A549 (cell line): Measurements from ENCODE around the gene TRMT11. TPM values are rescaled to one million over a fixed set of nuclear protein-coding genes. Genes with fewer than 3 reads are reported as not detected.

Experiments
- ATAC-seq, 2 experiments: fragments of 200-7000 bp in 1 of 2; fragments of >200 bp in 1 of 2; cut with Nextera tagmentation in 1 of 2; cut with Tn5 transposase in 1 of 2; 3 replicates each; pipeline versions ENCODE4 v1.8.0 to v1.9.1; 2018 to 2020; ENCODE audit warnings: mild to moderate bottlenecking in 1 of 2, moderate library complexity in 1 of 2
- CTCF ChIA-PET: fragments of 300-600 bp; sonication (Branson Sonifier 250); formaldehyde crosslinking; extraction: SDS; loops from one replicate; lab custom pipeline; 2021; ENCODE audit warnings: antibody characterized with exemption, inconsistent platforms; lab: Yijun Ruan, JAX
- POLR2A ChIA-PET: fragments of 350-600 bp; formaldehyde crosslinking; extraction: SDS; loops from one replicate; lab custom pipeline; 2021; ENCODE audit warnings: antibody characterized with exemption, inconsistent platforms; lab: Yijun Ruan, JAX
- DNase-seq, 2 experiments: peaks; one replicate each; pipeline versions ENCODE4 v3.0.0 to v3.0.0-alpha.2; 2011 to 2016; ENCODE audit warnings: low read depth in 1 of 2, low spot score in 1 of 2
- FAIRE-seq: peaks from 2 replicates; lab custom pipeline; 2011; peaks lifted over from hg19 to GRCh38; lab: Jason Lieb, UNC
- H3K27ac ChIP-seq, 2 experiments: fragments of >200 bp; sonication (Bioruptor Twin); formaldehyde crosslinking; 3 replicates each; pipeline ENCODE4 v1.5.1; 2016 to 2017
- H3K4me1 ChIP-seq: fragments of >200 bp; sonication (Bioruptor Twin); formaldehyde crosslinking; 3 replicates; pipeline ENCODE4 v1.6.1; 2016
- H3K4me2 ChIP-seq: fragments of >200 bp; sonication (Bioruptor Twin); formaldehyde crosslinking; 3 replicates; pipeline ENCODE4 v1.6.1; 2016
- H3K4me3 ChIP-seq: fragments of >200 bp; sonication (Bioruptor Twin); formaldehyde crosslinking; 3 replicates; pipeline ENCODE4 v1.5.1; 2016
- H3K9me3 ChIP-seq: fragments of >200 bp; sonication (Bioruptor Twin); formaldehyde crosslinking; 3 replicates; pipeline ENCODE4 v1.6.1; 2016
- BCL3 ChIP-seq: fragments of >200 bp; sonication (Bioruptor Twin); formaldehyde crosslinking; IDR thresholded peaks from 3 replicates; pipeline ENCODE4 v1.6.1; 2016
- CEBPB ChIP-seq, 2 experiments: fragments of >200 bp in 1 of 2; sonication (Bioruptor Twin) in 1 of 2; formaldehyde crosslinking in 1 of 2; IDR thresholded peaks; 2 replicates each; pipeline ENCODE4 v1.6.1; 2012 to 2016
- E2F6 ChIP-seq: IDR thresholded peaks from 2 replicates; pipeline ENCODE4 v1.6.1; 2012; ENCODE audit warnings: low read depth, borderline replicate concordance
- HOXB5 ChIP-seq: fragments of 250-450 bp; sonication (Bioruptor Pico); IDR thresholded peaks from 2 replicates; pipeline ENCODE4 v1.5.0; 2020; ENCODE audit warnings: mild to moderate bottlenecking, moderate library complexity
- JUN ChIP-seq, 2 experiments: fragments of >200 bp; sonication (Bioruptor Twin); formaldehyde crosslinking; IDR thresholded peaks; 2 replicates in 1 of 2; 3 replicates in 1 of 2; pipeline ENCODE4 v1.6.1; 2016 to 2017
- JUNB ChIP-seq: fragments of >200 bp; sonication (Bioruptor Twin); formaldehyde crosslinking; IDR thresholded peaks from 2 replicates; pipeline ENCODE4 v1.6.1; 2016
- KDM5A ChIP-seq: fragments of 200-600 bp; sonication (generic); IDR thresholded peaks from 2 replicates; pipeline ENCODE4 v1.6.1; 2016; ENCODE audit warnings: antibody characterized with exemption, mild to moderate bottlenecking
- MYC ChIP-seq: IDR thresholded peaks from 2 replicates; pipeline ENCODE4 v1.6.1; 2012; ENCODE audit warnings: mild to moderate bottlenecking, inconsistent platforms, low read length, improper control_type of control experiment, borderline replicate concordance
- NFE2L2 ChIP-seq: fragments of 150-350 bp; conservative IDR thresholded peaks from 2 replicates; pipeline ENCODE4 v1.6.1; 2014; ENCODE audit warnings: low read length
- PHF8 ChIP-seq: fragments of 200-600 bp; sonication (generic); IDR thresholded peaks from 2 replicates; pipeline ENCODE4 v1.6.1; 2016; ENCODE audit warnings: low read depth, mild to moderate bottlenecking, antibody characterized with exemption, moderate library complexity, borderline replicate concordance
- POLR2A ChIP-seq: IDR thresholded peaks from 2 replicates; pipeline ENCODE4 v1.6.1; 2012; ENCODE audit warnings: mild to moderate bottlenecking, low read length
- POLR2AphosphoS2 ChIP-seq: conservative IDR thresholded peaks from 2 replicates; pipeline ENCODE4 v1.6.1; 2012; ENCODE audit warnings: low read length, improper control_type of control experiment, inconsistent platforms
- ZC3H11A ChIP-seq: fragments of 450-650 bp; IDR thresholded peaks from 2 replicates; pipeline ENCODE4 v1.6.1; 2014; ENCODE audit warnings: antibody characterized with exemption, mild to moderate bottlenecking
- ZFP36 ChIP-seq: fragments of 450-650 bp; IDR thresholded peaks from 2 replicates; pipeline ENCODE4 v1.6.1; 2014; ENCODE audit warnings: borderline replicate concordance; ENCODE audit not compliant: partially characterized antibody
- WGBS: methylation state at CpG from one replicate; pipeline ENCODE4 v1.1.6; 2017; ENCODE audit errors: missing lambda C conversion rate; 5-methylcytosine and 5-hydroxymethylcytosine counted together
- polyA minus RNA-seq: library from RNA; depleted of rRNA, polyadenylated mRNA; stranded (reverse); fragments of >200 nt; gene quantifications from 2 replicates; pipeline ENCODE4 v1.2.3, GENCODE V29; 2011; rRNA and poly(A)+ RNA removed
- polyA plus RNA-seq, 4 experiments: library from polyadenylated mRNA; depleted of rRNA in 3 of 4; stranded (reverse); fragments of >200 nt; fragmentation: RNase III in 1 of 4; extraction: RNeasy Plus Mini Kit Qiagen cat#74134 plus additional on column Dnase treatment in 1 of 4; gene quantifications; 2 replicates in 3 of 4; 3 replicates in 1 of 4; pipeline ENCODE4 v1.2.3, GENCODE V29; 2011 to 2017
- TF ChIP-seq, protein P1 (sequence below): fragments of 250-450 bp; sonication (Bioruptor Pico); IDR thresholded peaks from 2 replicates; pipeline ENCODE4 v1.5.0; 2021; ENCODE audit warnings: mild to moderate bottlenecking, moderate library complexity, borderline replicate concordance
- TF ChIP-seq, protein P2 (sequence below): fragments of 200-600 bp; sonication (generic); IDR thresholded peaks from 2 replicates; pipeline ENCODE4 v1.6.1; 2016; ENCODE audit warnings: antibody characterized with exemption, mild to moderate bottlenecking, moderate library complexity
- TF ChIP-seq, protein P3 (sequence below): IDR thresholded peaks from 2 replicates; pipeline ENCODE4 v1.6.1; 2012
- TF ChIP-seq, protein P4 (sequence below): fragments of >200 bp; sonication (Bioruptor Twin); formaldehyde crosslinking; IDR thresholded peaks from 3 replicates; pipeline ENCODE4 v1.5.1; 2016

TRMT11 gene
- 33.2 and 44.1 TPM in 2 replicates for polyA plus RNA-seq (2011; rRNA removed)
- 9.6 and 10.9 TPM in 2 replicates for polyA plus RNA-seq (2012; cell fraction: cytosol; rRNA removed)
- 6.9 and 11.0 TPM in 2 replicates for polyA plus RNA-seq (2012; cell fraction: nucleus; rRNA removed)
- 16.1 to 17.4 TPM (median 16.2 TPM) in 3 replicates for polyA plus RNA-seq (2017; fragmentation: RNase III; extraction: RNeasy Plus Mini Kit Qiagen cat#74134 plus additional on column Dnase treatment)
- polyA minus RNA-seq, result 16.6 and 20.7 TPM in 2 replicates

GRCh38 chr6:125986301-125987025 lies at the start of gene TRMT11:
Gene TRMT11, plus strand, starts transcription at chr6:125986540. Its CDS starts 11 bp downstream, at chr6:125986551.
- FAIRE-seq, result no peak
- H3K4me2 ChIP-seq, result peak within 1 kb of the TSS; percentile 89
- peaks cover 46% of the 10 kb centered on the region for H3K4me1 ChIP-seq
- peak; percentile 85 to 89 for DNase-seq
- H3K9me3 ChIP-seq, result no peaks in the 10 kb centered on the region
- TF ChIP-seq CEBPB (IDR thresholded peaks at IDR 0.05) (no peak), BCL3 (peak; percentile 66; the same call in 2 of the 3 replicates), POLR2AphosphoS2 (no peak), PHF8 (peak; percentile 48; the same call in 1 of the 2 replicates), KDM5A (peak; percentile 34; the same call in 1 of the 2 replicates), POLR2A (peak; percentile 90), E2F6 (peak; percentile 53; the same call in 1 of the 2 replicates), JUN (IDR thresholded peaks at IDR 0.05) (peak; percentile 42 to 77; a peak in 3 of 5 replicates)
- TF ChIP-seq, protein P1, sequence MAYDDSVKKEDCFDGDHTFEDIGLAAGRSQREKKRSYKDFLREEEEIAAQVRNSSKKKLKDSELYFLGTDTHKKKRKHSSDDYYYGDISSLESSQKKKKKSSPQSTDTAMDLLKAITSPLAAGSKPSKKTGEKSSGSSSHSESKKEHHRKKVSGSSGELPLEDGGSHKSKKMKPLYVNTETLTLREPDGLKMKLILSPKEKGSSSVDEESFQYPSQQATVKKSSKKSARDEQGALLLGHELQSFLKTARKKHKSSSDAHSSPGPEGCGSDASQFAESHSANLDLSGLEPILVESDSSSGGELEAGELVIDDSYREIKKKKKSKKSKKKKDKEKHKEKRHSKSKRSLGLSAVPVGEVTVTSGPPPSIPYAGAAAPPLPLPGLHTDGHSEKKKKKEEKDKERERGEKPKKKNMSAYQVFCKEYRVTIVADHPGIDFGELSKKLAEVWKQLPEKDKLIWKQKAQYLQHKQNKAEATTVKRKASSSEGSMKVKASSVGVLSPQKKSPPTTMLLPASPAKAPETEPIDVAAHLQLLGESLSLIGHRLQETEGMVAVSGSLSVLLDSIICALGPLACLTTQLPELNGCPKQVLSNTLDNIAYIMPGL (CRISPR knock-in tag), result no peak
- TF ChIP-seq, protein P2, sequence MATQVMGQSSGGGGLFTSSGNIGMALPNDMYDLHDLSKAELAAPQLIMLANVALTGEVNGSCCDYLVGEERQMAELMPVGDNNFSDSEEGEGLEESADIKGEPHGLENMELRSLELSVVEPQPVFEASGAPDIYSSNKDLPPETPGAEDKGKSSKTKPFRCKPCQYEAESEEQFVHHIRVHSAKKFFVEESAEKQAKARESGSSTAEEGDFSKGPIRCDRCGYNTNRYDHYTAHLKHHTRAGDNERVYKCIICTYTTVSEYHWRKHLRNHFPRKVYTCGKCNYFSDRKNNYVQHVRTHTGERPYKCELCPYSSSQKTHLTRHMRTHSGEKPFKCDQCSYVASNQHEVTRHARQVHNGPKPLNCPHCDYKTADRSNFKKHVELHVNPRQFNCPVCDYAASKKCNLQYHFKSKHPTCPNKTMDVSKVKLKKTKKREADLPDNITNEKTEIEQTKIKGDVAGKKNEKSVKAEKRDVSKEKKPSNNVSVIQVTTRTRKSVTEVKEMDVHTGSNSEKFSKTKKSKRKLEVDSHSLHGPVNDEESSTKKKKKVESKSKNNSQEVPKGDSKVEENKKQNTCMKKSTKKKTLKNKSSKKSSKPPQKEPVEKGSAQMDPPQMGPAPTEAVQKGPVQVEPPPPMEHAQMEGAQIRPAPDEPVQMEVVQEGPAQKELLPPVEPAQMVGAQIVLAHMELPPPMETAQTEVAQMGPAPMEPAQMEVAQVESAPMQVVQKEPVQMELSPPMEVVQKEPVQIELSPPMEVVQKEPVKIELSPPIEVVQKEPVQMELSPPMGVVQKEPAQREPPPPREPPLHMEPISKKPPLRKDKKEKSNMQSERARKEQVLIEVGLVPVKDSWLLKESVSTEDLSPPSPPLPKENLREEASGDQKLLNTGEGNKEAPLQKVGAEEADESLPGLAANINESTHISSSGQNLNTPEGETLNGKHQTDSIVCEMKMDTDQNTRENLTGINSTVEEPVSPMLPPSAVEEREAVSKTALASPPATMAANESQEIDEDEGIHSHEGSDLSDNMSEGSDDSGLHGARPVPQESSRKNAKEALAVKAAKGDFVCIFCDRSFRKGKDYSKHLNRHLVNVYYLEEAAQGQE, result peak; percentile 40
- TF ChIP-seq, protein P3, sequence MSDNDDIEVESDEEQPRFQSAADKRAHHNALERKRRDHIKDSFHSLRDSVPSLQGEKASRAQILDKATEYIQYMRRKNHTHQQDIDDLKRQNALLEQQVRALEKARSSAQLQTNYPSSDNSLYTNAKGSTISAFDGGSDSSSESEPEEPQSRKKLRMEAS, result peak; percentile 42
- under 1% methylated on average over 29 of the region's 52 CpGs for WGBS
- peak within 1 kb of the TSS; percentile 68 for H3K4me3 ChIP-seq
- ChIA-PET POLR2A (interaction anchor here (0.6 to 2.2 kb wide), 15 partner anchors 9 to 1132 kb away, joined by 3 to 13 read pairs (median 4); partner anchors contain the start of genes HDDC2, NCOA7 and RSPO3), CTCF (interaction anchor here (0.6 to 3.3 kb wide), 9 partner anchors 9 to 1280 kb away, joined by 3 to 13 read pairs (median 4); partner anchors contain the start of gene HINT3)
- peak; percentile 97 to 99 for ATAC-seq
- H3K27ac ChIP-seq, result peak within 1 kb of the TSS; percentile 92 to 95

GRCh38 chr6:125939026-125939425 lies 47.3 kb upstream of the TRMT11 start:
- Histone ChIP-seq H3K4me1 (peaks cover 53% of the 10 kb centered on the region), H3K27ac (peak overlapping the region; percentile 12 to 93; a peak in 4 of 6 replicates), H3K4me2 (no peak overlapping the region), H3K9me3 (no peaks in the 10 kb centered on the region), H3K4me3 (no peak overlapping the region)
- FAIRE-seq (no peak), ATAC-seq (no peak), DNase-seq (no peak)
- CTCF ChIA-PET, result interaction anchor here (2.0 to 4.6 kb wide), 3 partner anchors 15 to 17 kb away, joined by 8 to 18 read pairs (median 9); partner anchors contain the start of gene HINT3
- 75% methylated on average over 1 of the region's 1 CpG for WGBS
- POLR2A ChIA-PET, result no interaction called here
- TF ChIP-seq HOXB5 (CRISPR knock-in tag) (no peak), JUN (IDR thresholded peaks at IDR 0.05) (no peak), MYC (no peak), E2F6 (no peak), ZFP36 (no peak), NFE2L2 (no peak), ZC3H11A (no peak), JUNB (no peak)
- TF ChIP-seq, protein P2, result no peak
- TF ChIP-seq, protein P4, sequence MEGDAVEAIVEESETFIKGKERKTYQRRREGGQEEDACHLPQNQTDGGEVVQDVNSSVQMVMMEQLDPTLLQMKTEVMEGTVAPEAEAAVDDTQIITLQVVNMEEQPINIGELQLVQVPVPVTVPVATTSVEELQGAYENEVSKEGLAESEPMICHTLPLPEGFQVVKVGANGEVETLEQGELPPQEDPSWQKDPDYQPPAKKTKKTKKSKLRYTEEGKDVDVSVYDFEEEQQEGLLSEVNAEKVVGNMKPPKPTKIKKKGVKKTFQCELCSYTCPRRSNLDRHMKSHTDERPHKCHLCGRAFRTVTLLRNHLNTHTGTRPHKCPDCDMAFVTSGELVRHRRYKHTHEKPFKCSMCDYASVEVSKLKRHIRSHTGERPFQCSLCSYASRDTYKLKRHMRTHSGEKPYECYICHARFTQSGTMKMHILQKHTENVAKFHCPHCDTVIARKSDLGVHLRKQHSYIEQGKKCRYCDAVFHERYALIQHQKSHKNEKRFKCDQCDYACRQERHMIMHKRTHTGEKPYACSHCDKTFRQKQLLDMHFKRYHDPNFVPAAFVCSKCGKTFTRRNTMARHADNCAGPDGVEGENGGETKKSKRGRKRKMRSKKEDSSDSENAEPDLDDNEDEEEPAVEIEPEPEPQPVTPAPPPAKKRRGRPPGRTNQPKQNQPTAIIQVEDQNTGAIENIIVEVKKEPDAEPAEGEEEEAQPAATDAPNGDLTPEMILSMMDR, result no peak
